Body of pancreas (tissue), 4 donors: ENCODE measurements around the gene PSMB5. TPM values are rescaled to one million over a fixed set of nuclear protein-coding genes. Genes with fewer than 3 reads are reported as not detected.

Experiments used
- ATAC-seq: fragments of 150-250 bp; one replicate; pipeline ENCODE4 v1.9.1; 2016
- DNase-seq, 4 donors: peaks; one replicate each; pipeline ENCODE4 v3.0.0-alpha.2; 2019
- H3K27ac ChIP-seq, 4 donors: fragments of 200-600 bp; sonication (generic); 1 replicate in 3 of 4; 2 replicates in 1 of 4; pipeline versions ENCODE4 v1.5.1 to v1.6.1; 2016 to 2019; ENCODE audit warnings: mild to moderate bottlenecking in 1 of 4, mixed read lengths in 1 of 4, moderate library complexity in 1 of 4
- H3K27me3 ChIP-seq, 2 donors: fragments of 200-600 bp; sonication (generic); one replicate each; pipeline ENCODE4 v1.6.0; 2016; ENCODE audit warnings: mild to moderate bottlenecking in 1 of 2
- H3K36me3 ChIP-seq, 2 donors: fragments of 200-600 bp; sonication (generic); replicated peaks in 1 of 2; 2 replicates each; pipeline ENCODE4 v1.5.1; 2016; ENCODE audit warnings: low read depth in 2 of 2; ENCODE audit not compliant: insufficient read depth in 1 of 2
- H3K4me1 ChIP-seq: fragments of 200-600 bp; sonication (generic); one replicate; pipeline ENCODE4 v1.6.0; 2016
- H3K4me3 ChIP-seq, 2 donors: fragments of 200-600 bp; sonication (generic); 1 replicate in 1 of 2; 2 replicates in 1 of 2; pipeline ENCODE4 v1.5.1; 2016 to 2019
- H3K9me3 ChIP-seq, 3 donors: fragments of 200-600 bp; sonication (generic); 1 replicate in 2 of 3; 2 replicates in 1 of 3; pipeline ENCODE4 v1.5.1; 2016
- CTCF ChIP-seq, 7 experiments: fragments of 450-650 bp in 4 of 7; fragments of 200-600 bp in 3 of 7; sonication (generic) in 3 of 7; IDR thresholded peaks; one replicate each; pipeline ENCODE4 v1.5.1; 2016 to 2019; ENCODE audit warnings: antibody characterized with exemption in 7 of 7
- POLR2A ChIP-seq, 3 donors: fragments of 450-650 bp; IDR thresholded peaks; one replicate each; pipeline ENCODE4 v1.6.1; 2016; ENCODE audit warnings: antibody characterized with exemption in 3 of 3, mild to moderate bottlenecking in 2 of 3
- WGBS, 2 donors: methylation state at CpG; one replicate each; pipeline ENCODE4 v1.1.5; 2017; 5-methylcytosine and 5-hydroxymethylcytosine counted together
- intact Hi-C: fragments of 100-400 bp; cut with DNase I; formaldehyde crosslinking; loops from one replicate; pipeline ENCODE4 v1.15.1; 2023
- total RNA-seq, 2 donors: library from RNA; depleted of rRNA; stranded (reverse); fragments of >200 nt; gene quantifications; one replicate each; pipeline ENCODE4 v1.1.0, GENCODE V29; 2016

The PSMB5 gene
- total RNA-seq, 2 donors from 2014 or later: 47.0 to 93.3 TPM

GRCh38 chr14:23067847-23068788, 33.4 kb upstream of the PSMB5 start:
- no peak overlapping the region for H3K4me3 ChIP-seq
- H3K27ac ChIP-seq: peak overlapping the region in 1 of 4 donors; percentile 11
- intact Hi-C loops: no loop called here

GRCh38 chr14:23066855-23067744, 32.4 kb upstream of the PSMB5 start:
- Histone ChIP-seq H3K4me1 (peaks cover 26% of the 10 kb centered on the region), H3K27ac (no peak overlapping the region), H3K9me3 (no peaks in the 10 kb centered on the region), H3K36me3 (peaks cover 6 to 32% of the 10 kb centered on the region in 2 donors), H3K4me3 (no peak overlapping the region), H3K27me3 (no peaks in the 10 kb centered on the region)
- 83 to 89% methylated on average over 20 to 22 of the region's 23 CpGs for WGBS, 2 donors
- ATAC-seq (no peak), DNase-seq (no peak)
- no peak for TF ChIP-seq POLR2A (IDR thresholded peaks at IDR 0.05)
- TF ChIP-seq CTCF (IDR thresholded peaks at IDR 0.05): no peak
- intact Hi-C loops: no loop called here

More at GRCh38 chr14:23067847-23068788, 33.4 kb upstream of the PSMB5 start:
- DNase-seq: no peak
- H3K4me1 ChIP-seq: peaks cover 28% of the 10 kb centered on the region
- H3K9me3 ChIP-seq: no peaks in the 10 kb centered on the region
- no peaks in the 10 kb centered on the region for H3K27me3 ChIP-seq
- TF ChIP-seq POLR2A (IDR thresholded peaks at IDR 0.05) (no peak), CTCF (IDR thresholded peaks at IDR 0.05) (no peak)
- H3K36me3 ChIP-seq: peaks cover 6 to 30% of the 10 kb centered on the region in 2 donors
- ATAC-seq: no peak
- 69 to 73% methylated on average over 12 to 14 of the region's 14 CpGs for WGBS, 2 donors

- H3K4me1 ChIP-seq: peaks cover 21% of the 10 kb centered on the region
- DNase-seq: no peak
- H3K36me3 ChIP-seq: peaks cover 6 to 32% of the 10 kb centered on the region in 2 donors
- intact Hi-C loops: no loop called here
- no peak overlapping the region for H3K4me3 ChIP-seq
- H3K9me3 ChIP-seq: no peaks in the 10 kb centered on the region
- no peak overlapping the region for H3K27ac ChIP-seq
- H3K27me3 ChIP-seq: no peaks in the 10 kb centered on the region
- WGBS, 2 donors: 75 to 83% methylated on average over 3 of the region's 3 CpGs
- TF ChIP-seq POLR2A (IDR thresholded peaks at IDR 0.05): no peak
- TF ChIP-seq CTCF (IDR thresholded peaks at IDR 0.05): no peak
- no peak for ATAC-seq
Measured at GRCh38 chr14:23066368-23066767, 31.7 kb upstream of the PSMB5 start.

- no peak overlapping the region for H3K27ac ChIP-seq
- H3K36me3 ChIP-seq: peaks cover 17 to 47% of the 10 kb centered on the region in 2 donors
- 87 to 88% methylated on average over 5 of the region's 5 CpGs for WGBS, 2 donors
Measured at GRCh38 chr14:23063601-23064000, 28.9 kb upstream of the PSMB5 start.

More at GRCh38 chr14:23063601-23064000, 28.9 kb upstream of the PSMB5 start:
- no peak for TF ChIP-seq CTCF (IDR thresholded peaks at IDR 0.05)
- no peak for TF ChIP-seq POLR2A (IDR thresholded peaks at IDR 0.05)
- Histone ChIP-seq H3K9me3 (no peaks in the 10 kb centered on the region), H3K4me1 (peaks cover 11% of the 10 kb centered on the region), H3K4me3 (no peak overlapping the region), H3K27me3 (no peaks in the 10 kb centered on the region)
- intact Hi-C loops: no loop called here
- no peak for DNase-seq
- ATAC-seq: no peak
